ENCODE data around the gene IKZF1. TPM values are rescaled to one million over a fixed set of nuclear protein-coding genes. Genes with fewer than 3 reads are reported as not detected.

The IKZF1 gene
- total RNA-seq, 1 experiment from 2014 or later = 0.57 TPM

GRCh38 chr7:50272808-50273207, 31.7 kb upstream of the IKZF1 start:
- BruUV-seq (replicated peaks) = no TSS peak

GRCh38 chr7:50273301-50273700, 31.2 kb upstream of the IKZF1 start:
- Histone ChIP-seq H3K4me3 (replicated peaks in 1 of 2; ENCODE audit: low read depth in 1 of 2, low read length in 2 of 2) (no peak overlapping the region), H3K27ac (ENCODE audit: low read depth, low read length) (no peak overlapping the region), H3K9me3 (ENCODE audit: control insufficient read depth in 1 of 2, insufficient read depth in 1 of 2, low read depth in 1 of 2, low read length in 2 of 2) (no peaks in the 10 kb centered on the region), H3K36me3 (ENCODE audit: control insufficient read depth in 1 of 2, insufficient read depth in 2 of 2, low read length in 2 of 2) (no peaks in the 10 kb centered on the region), H3K9me2 (ENCODE audit: insufficient read depth) (no peaks in the 10 kb centered on the region), H4K20me1 (ENCODE audit: insufficient read depth) (no peaks in the 10 kb centered on the region), H3K4me1 (ENCODE audit: control insufficient read depth in 1 of 2, insufficient read depth in 2 of 2, low read length in 2 of 2) (no peaks in the 10 kb centered on the region), H2AFZ (ENCODE audit: low read depth, low read length, poor library complexity, severe bottlenecking) (no peak overlapping the region), H3K27me3 (ENCODE audit: insufficient read depth, low read length) (peaks cover 11% of the 10 kb centered on the region; the same call in 1 of the 2 replicates), H3K4me2 (ENCODE audit: low read length) (no peak overlapping the region), H3K9ac (ENCODE audit: low read length) (no peak overlapping the region), H3K79me2 (ENCODE audit: insufficient read depth, low read length) (no peaks in the 10 kb centered on the region)
- TF ChIP-seq MAX (IDR thresholded peaks at IDR 0.05) (no peak), EZH2phosphoT487 (IDR thresholded peaks at IDR 0.05; ENCODE audit: borderline replicate concordance) (no peak), CBX3 (IDR thresholded peaks at IDR 0.05; ENCODE audit: low read depth) (no peak), JUND (IDR thresholded peaks at IDR 0.05) (no peak), TCF7L2 (IDR thresholded peaks at IDR 0.05; ENCODE audit: borderline replicate concordance, extremely low read depth, insufficient read depth, insufficient read length) (no peak), EZH2 (IDR thresholded peaks at IDR 0.05) (no peak), POLR2AphosphoS5 (IDR thresholded peaks at IDR 0.05; ENCODE audit: low read depth, low read length) (no peak), CEBPB (IDR thresholded peaks at IDR 0.05; ENCODE audit: low read depth) (no peak)
- TF ChIP-seq, protein P1, sequence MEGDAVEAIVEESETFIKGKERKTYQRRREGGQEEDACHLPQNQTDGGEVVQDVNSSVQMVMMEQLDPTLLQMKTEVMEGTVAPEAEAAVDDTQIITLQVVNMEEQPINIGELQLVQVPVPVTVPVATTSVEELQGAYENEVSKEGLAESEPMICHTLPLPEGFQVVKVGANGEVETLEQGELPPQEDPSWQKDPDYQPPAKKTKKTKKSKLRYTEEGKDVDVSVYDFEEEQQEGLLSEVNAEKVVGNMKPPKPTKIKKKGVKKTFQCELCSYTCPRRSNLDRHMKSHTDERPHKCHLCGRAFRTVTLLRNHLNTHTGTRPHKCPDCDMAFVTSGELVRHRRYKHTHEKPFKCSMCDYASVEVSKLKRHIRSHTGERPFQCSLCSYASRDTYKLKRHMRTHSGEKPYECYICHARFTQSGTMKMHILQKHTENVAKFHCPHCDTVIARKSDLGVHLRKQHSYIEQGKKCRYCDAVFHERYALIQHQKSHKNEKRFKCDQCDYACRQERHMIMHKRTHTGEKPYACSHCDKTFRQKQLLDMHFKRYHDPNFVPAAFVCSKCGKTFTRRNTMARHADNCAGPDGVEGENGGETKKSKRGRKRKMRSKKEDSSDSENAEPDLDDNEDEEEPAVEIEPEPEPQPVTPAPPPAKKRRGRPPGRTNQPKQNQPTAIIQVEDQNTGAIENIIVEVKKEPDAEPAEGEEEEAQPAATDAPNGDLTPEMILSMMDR (IDR thresholded peaks at IDR 0.05 in 2 of 3, conservative IDR thresholded peaks at IDR 0.05 in 1 of 3; ENCODE audit: borderline replicate concordance in 1 of 3, insufficient read depth in 1 of 3, low read depth in 2 of 3, low read length in 2 of 3) = no peak
- POLR2A ChIA-PET = no interaction called here
- DNase-seq (ENCODE audit: low read depth, low spot score) = no peak
- CTCF ChIA-PET = no interaction called here
- RAD21 ChIA-PET (ENCODE audit: low non-redundant PET in 1 of 2, low total read pairs in 2 of 2, uncharacterized antibody in 2 of 2, unreplicated experiment in 2 of 2) = no interaction called here
- intact Hi-C loops (cut with micrococcal nuclease) = no loop called here
- no TSS peak for BruUV-seq (replicated peaks)
- no peak for ATAC-seq

More at GRCh38 chr7:50272808-50273207, 31.7 kb upstream of the IKZF1 start:
- H3K4me2 ChIP-seq (ENCODE audit: low read length) = no peak overlapping the region
- H3K79me2 ChIP-seq (ENCODE audit: insufficient read depth, low read length) = no peaks in the 10 kb centered on the region
- H2AFZ ChIP-seq (ENCODE audit: low read depth, low read length, poor library complexity, severe bottlenecking) = no peak overlapping the region
- POLR2A ChIA-PET = no interaction called here
- intact Hi-C loops (cut with micrococcal nuclease) = no loop called here
- H3K9ac ChIP-seq (ENCODE audit: low read length) = no peak overlapping the region
- DNase-seq (ENCODE audit: low read depth, low spot score) (no peak), ATAC-seq (no peak)
- no peaks in the 10 kb centered on the region for H3K9me3 ChIP-seq (ENCODE audit: control insufficient read depth in 1 of 2, insufficient read depth in 1 of 2, low read depth in 1 of 2, low read length in 2 of 2)
- H3K4me1 ChIP-seq (ENCODE audit: control insufficient read depth in 1 of 2, insufficient read depth in 2 of 2, low read length in 2 of 2) = no peaks in the 10 kb centered on the region
- no peak for TF ChIP-seq ELF1 (IDR thresholded peaks at IDR 0.05; ENCODE audit: borderline replicate concordance, low read depth)
- TF ChIP-seq ZFX (IDR thresholded peaks at IDR 0.05) = no peak
- TF ChIP-seq JUND (IDR thresholded peaks at IDR 0.05) = no peak
- TF ChIP-seq POLR2AphosphoS5 (IDR thresholded peaks at IDR 0.05; ENCODE audit: low read depth, low read length) = no peak
- RAD21 ChIA-PET (ENCODE audit: low non-redundant PET in 1 of 2, low total read pairs in 2 of 2, uncharacterized antibody in 2 of 2, unreplicated experiment in 2 of 2) = no interaction called here
- H3K27me3 ChIP-seq (ENCODE audit: insufficient read depth, low read length) = peaks cover 11% of the 10 kb centered on the region; the same call in 1 of the 2 replicates
- no peaks in the 10 kb centered on the region for H3K9me2 ChIP-seq (ENCODE audit: insufficient read depth)
- H4K20me1 ChIP-seq (ENCODE audit: insufficient read depth) = no peaks in the 10 kb centered on the region
- no peak overlapping the region for H3K27ac ChIP-seq (ENCODE audit: low read depth, low read length)
- no peaks in the 10 kb centered on the region for H3K36me3 ChIP-seq (ENCODE audit: control insufficient read depth in 1 of 2, insufficient read depth in 2 of 2, low read length in 2 of 2)
- H3K4me3 ChIP-seq (replicated peaks in 1 of 2; ENCODE audit: low read depth in 1 of 2, low read length in 2 of 2) = no peak overlapping the region
- CTCF ChIA-PET = no interaction called here
